Measurements from ENCODE around the gene JPT1. TPM values are rescaled to one million over a fixed set of nuclear protein-coding genes. Genes with fewer than 3 reads are reported as not detected.

Gene JPT1
- total and polyA plus RNA-seq, 2 experiments from 2014 or later: 278 to 903 TPM

DNA sequence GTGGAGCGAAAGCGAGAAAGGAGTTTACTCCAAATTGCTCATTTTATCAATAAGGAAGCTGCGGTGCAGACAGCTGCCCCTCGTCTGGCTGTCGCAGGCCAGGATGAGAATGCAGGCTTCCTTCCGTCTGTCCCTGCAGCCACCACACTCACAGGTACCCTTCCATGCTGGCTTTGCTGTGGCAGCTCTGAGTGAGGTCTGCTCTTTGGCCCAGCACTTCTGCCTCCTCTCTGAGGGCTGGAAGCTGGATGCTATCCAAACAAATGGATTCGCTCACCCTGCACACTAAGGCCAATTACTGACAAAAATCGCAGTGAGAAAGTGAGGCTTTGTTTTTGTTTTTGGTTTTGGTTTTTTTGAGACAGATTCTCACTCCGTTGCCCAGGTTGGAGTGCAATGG, 37.6 kb downstream of the JPT1 start (continued):
- TF ChIP-seq EZH2phosphoT487 (IDR thresholded peaks at IDR 0.05; ENCODE audit: unreplicated experiment) (no peak), EZH2 (IDR thresholded peaks at IDR 0.05; ENCODE audit: low read depth, unreplicated experiment) (no peak), STAT1 (IDR thresholded peaks at IDR 0.05; ENCODE audit: unreplicated experiment) (no peak), POLR2AphosphoS5 (IDR thresholded peaks at IDR 0.05; ENCODE audit: low read depth) (no peak), ZNF331 (CRISPR knock-in tag; IDR thresholded peaks at IDR 0.05; ENCODE audit: low read depth) (no peak), NANOG (IDR thresholded peaks at IDR 0.05; ENCODE audit: borderline replicate concordance) (no peak), ZNF114 (CRISPR knock-in tag; IDR thresholded peaks at IDR 0.05) (no peak)
- TF ChIP-seq, protein P1, sequence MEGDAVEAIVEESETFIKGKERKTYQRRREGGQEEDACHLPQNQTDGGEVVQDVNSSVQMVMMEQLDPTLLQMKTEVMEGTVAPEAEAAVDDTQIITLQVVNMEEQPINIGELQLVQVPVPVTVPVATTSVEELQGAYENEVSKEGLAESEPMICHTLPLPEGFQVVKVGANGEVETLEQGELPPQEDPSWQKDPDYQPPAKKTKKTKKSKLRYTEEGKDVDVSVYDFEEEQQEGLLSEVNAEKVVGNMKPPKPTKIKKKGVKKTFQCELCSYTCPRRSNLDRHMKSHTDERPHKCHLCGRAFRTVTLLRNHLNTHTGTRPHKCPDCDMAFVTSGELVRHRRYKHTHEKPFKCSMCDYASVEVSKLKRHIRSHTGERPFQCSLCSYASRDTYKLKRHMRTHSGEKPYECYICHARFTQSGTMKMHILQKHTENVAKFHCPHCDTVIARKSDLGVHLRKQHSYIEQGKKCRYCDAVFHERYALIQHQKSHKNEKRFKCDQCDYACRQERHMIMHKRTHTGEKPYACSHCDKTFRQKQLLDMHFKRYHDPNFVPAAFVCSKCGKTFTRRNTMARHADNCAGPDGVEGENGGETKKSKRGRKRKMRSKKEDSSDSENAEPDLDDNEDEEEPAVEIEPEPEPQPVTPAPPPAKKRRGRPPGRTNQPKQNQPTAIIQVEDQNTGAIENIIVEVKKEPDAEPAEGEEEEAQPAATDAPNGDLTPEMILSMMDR (conservative IDR thresholded peaks at IDR 0.05; ENCODE audit: low read depth in 2 of 2): no peak
- TF ChIP-seq, protein P2, sequence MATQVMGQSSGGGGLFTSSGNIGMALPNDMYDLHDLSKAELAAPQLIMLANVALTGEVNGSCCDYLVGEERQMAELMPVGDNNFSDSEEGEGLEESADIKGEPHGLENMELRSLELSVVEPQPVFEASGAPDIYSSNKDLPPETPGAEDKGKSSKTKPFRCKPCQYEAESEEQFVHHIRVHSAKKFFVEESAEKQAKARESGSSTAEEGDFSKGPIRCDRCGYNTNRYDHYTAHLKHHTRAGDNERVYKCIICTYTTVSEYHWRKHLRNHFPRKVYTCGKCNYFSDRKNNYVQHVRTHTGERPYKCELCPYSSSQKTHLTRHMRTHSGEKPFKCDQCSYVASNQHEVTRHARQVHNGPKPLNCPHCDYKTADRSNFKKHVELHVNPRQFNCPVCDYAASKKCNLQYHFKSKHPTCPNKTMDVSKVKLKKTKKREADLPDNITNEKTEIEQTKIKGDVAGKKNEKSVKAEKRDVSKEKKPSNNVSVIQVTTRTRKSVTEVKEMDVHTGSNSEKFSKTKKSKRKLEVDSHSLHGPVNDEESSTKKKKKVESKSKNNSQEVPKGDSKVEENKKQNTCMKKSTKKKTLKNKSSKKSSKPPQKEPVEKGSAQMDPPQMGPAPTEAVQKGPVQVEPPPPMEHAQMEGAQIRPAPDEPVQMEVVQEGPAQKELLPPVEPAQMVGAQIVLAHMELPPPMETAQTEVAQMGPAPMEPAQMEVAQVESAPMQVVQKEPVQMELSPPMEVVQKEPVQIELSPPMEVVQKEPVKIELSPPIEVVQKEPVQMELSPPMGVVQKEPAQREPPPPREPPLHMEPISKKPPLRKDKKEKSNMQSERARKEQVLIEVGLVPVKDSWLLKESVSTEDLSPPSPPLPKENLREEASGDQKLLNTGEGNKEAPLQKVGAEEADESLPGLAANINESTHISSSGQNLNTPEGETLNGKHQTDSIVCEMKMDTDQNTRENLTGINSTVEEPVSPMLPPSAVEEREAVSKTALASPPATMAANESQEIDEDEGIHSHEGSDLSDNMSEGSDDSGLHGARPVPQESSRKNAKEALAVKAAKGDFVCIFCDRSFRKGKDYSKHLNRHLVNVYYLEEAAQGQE (IDR thresholded peaks at IDR 0.05; ENCODE audit: unreplicated experiment): no peak

DNA sequence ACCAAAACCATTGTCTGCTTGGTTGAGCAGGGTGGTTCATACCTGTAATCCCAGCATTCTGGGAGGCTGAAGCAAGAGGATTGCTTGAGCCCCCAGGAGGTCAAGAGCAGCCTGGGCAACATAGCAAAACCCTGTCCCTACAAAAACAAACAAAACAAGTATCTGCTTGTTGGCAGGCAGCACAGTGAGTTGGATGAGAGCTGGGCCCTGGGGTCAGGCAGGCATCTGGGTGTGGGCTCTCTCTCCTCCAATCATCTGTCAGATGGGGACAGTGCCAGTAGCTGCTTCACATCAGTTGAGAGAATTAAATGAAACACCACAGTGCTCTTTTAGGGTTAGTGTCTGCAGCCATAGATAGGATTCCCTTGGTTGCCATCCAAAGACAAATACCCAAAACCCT, 38.8 kb downstream of the JPT1 start:
- Histone ChIP-seq H3K4me3 (no peak overlapping the region), H3K4me2 (no peak overlapping the region), H3K36me3 (ENCODE audit: insufficient read depth) (no peaks in the 10 kb centered on the region), H3K27me3 (ENCODE audit: insufficient read depth) (no peaks in the 10 kb centered on the region), H3K79me2 (replicated peaks; ENCODE audit: insufficient read depth) (peaks cover 15% of the 10 kb centered on the region), H4K20me1 (replicated peaks; ENCODE audit: insufficient read depth) (no peaks in the 10 kb centered on the region; the same call in 1 of the 2 replicates), H3K4me1 (ENCODE audit: insufficient read depth) (peaks cover 6% of the 10 kb centered on the region; the same call in 1 of the 2 replicates), H3F3A (replicated peaks; ENCODE audit: low read depth) (peaks cover 11% of the 10 kb centered on the region; the same call in 1 of the 2 replicates), H2AFZ (no peak overlapping the region), H3K27ac (ENCODE audit: low read depth) (no peak overlapping the region), H3K9me2 (ENCODE audit: insufficient read depth) (no peaks in the 10 kb centered on the region)
- peaks cover 21% of the 10 kb centered on the region for H3K36me3 Mint-ChIP-seq (ENCODE audit: low read depth)
- H3K4me1 Mint-ChIP-seq: peaks cover 18% of the 10 kb centered on the region
- no peak for ATAC-seq
- no peak for DNase-seq (ENCODE audit: low spot score)
- no peak overlapping the region for H3K4me3 Mint-ChIP-seq
- H3K9me3 Mint-ChIP-seq: no peaks in the 10 kb centered on the region
- H3K27ac Mint-ChIP-seq: no peak overlapping the region
- H3K27me3 Mint-ChIP-seq (ENCODE audit: insufficient read depth, low read depth, poor library complexity): peaks cover 5% of the 10 kb centered on the region
- TF ChIP-seq EZH2 (IDR thresholded peaks at IDR 0.05; ENCODE audit: low read depth, unreplicated experiment) (no peak), STAT1 (IDR thresholded peaks at IDR 0.05; ENCODE audit: unreplicated experiment) (no peak), EZH2phosphoT487 (IDR thresholded peaks at IDR 0.05; ENCODE audit: unreplicated experiment) (no peak)
- TF ChIP-seq, protein P2 (IDR thresholded peaks at IDR 0.05; ENCODE audit: unreplicated experiment): no peak
